ENCODE results near the gene UGT1A6.
"Not testable (repeated sequence)": the region's sequence is repeated elsewhere in the genome, so short reads cannot be mapped to it uniquely, and the experiment has no call there.

UGT1A6 gene

GRCh38 chr2:233699424-233700027, 6.8 kb downstream of the UGT1A6 start:
- TF ChIP-seq POLR2AphosphoS5 (IDR thresholded peaks at IDR 0.05; ENCODE audit: low read depth) (no peak), CTCF (IDR thresholded peaks at IDR 0.05; ENCODE audit: insufficient read depth, low read length) (no peak), SPI1 (IDR thresholded peaks at IDR 0.05; ENCODE audit: borderline replicate concordance, low read depth) (no peak), REST (IDR thresholded peaks at IDR 0.05; ENCODE audit: insufficient replicate concordance, low read depth) (no peak), GABPA (IDR thresholded peaks at IDR 0.05; ENCODE audit: low read depth) (no peak)
- Histone ChIP-seq H3K27ac (replicated peaks) (no peak overlapping the region), H3K27me3 (ENCODE audit: insufficient read depth, poor library complexity, severe bottlenecking) (no peaks in the 10 kb centered on the region), H3K4me3 (replicated peaks; ENCODE audit: insufficient read depth, low read length) (no peak overlapping the region)
- no peak for DNase-seq (ENCODE audit: low read depth in 1 of 2, low spot score in 1 of 2)

GRCh38 chr2:233700028-233700635, 7.4 kb downstream of the UGT1A6 start:
- DNase-seq (ENCODE audit: low read depth in 1 of 2, low spot score in 1 of 2) = no peak
- no peak for TF ChIP-seq REST (IDR thresholded peaks at IDR 0.05; ENCODE audit: insufficient replicate concordance, low read depth)
- TF ChIP-seq GABPA (IDR thresholded peaks at IDR 0.05; ENCODE audit: low read depth) = no peak
- no peak for TF ChIP-seq SPI1 (IDR thresholded peaks at IDR 0.05; ENCODE audit: borderline replicate concordance, low read depth)
- no peak overlapping the region for H3K27ac ChIP-seq (replicated peaks)
- no peak overlapping the region for H3K4me3 ChIP-seq (replicated peaks; ENCODE audit: insufficient read depth, low read length)
- H3K27me3 ChIP-seq (ENCODE audit: insufficient read depth, poor library complexity, severe bottlenecking) = no peaks in the 10 kb centered on the region

GRCh38 chr2:233700842-233701241, 8.2 kb downstream of the UGT1A6 start:
- H3K27ac ChIP-seq (replicated peaks); H3K4me3 ChIP-seq (replicated peaks; ENCODE audit: insufficient read depth, low read length); DNase-seq (ENCODE audit: low read depth in 1 of 2, low spot score in 1 of 2); H3K27me3 ChIP-seq (ENCODE audit: insufficient read depth, poor library complexity, severe bottlenecking): not testable (repeated sequence)

GRCh38 chr2:233702238-233702637, 9.5 kb downstream of the UGT1A6 start:
- no peak for TF ChIP-seq CTCF (IDR thresholded peaks at IDR 0.05; ENCODE audit: insufficient read depth, low read length)
- no peak for TF ChIP-seq REST (IDR thresholded peaks at IDR 0.05; ENCODE audit: insufficient replicate concordance, low read depth)
- TF ChIP-seq GABPA (IDR thresholded peaks at IDR 0.05; ENCODE audit: low read depth) = no peak
- H3K27ac ChIP-seq (replicated peaks) = no peak overlapping the region
- DNase-seq (ENCODE audit: low read depth in 1 of 2, low spot score in 1 of 2) = no peak
- H3K27me3 ChIP-seq (ENCODE audit: insufficient read depth, poor library complexity, severe bottlenecking) = no peaks in the 10 kb centered on the region
- H3K4me3 ChIP-seq (replicated peaks; ENCODE audit: insufficient read depth, low read length) = no peak overlapping the region
